GM18909 (cell line): ENCODE measurements around the gene TRMT112.
A peak's percentile ranks its signal among the peaks of the same experiment; 100 is the strongest.
"Not testable (repeated sequence)": the region's sequence is repeated elsewhere in the genome, so short reads cannot be mapped to it uniquely, and the experiment has no call there.

ENCODE experiments used
- ATAC-seq: cut with Tn5 transposase; IDR thresholded peaks from one replicate; pipeline ENCODE4 v1.9.1; 2021; ENCODE audit warnings: mild to moderate bottlenecking; ENCODE audit not compliant: unreplicated experiment, poor library complexity

TRMT112 gene

GRCh38 chr11:64334764-64335735 is 17.7 kb upstream of the TRMT112 start:
- ATAC-seq = peak; percentile 81

DNA sequence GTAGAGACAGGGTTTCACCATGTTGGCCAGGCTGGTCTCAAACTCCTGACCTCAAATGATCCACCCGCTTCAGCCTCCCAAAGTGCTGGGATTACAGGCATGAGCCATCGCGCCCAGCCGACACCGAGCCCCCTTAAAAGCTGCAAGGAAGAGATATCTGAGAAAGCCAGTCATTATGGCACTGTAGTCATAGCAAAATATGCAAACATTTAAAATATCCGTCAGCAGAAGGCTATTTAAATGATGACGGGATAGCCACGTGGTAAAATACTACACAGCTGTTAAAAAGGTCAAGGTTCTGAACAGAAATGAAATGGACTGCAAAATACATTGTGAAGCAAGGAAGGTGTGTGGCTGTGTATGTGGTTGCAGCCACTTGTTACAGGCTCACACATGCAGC is 16.2 kb upstream of the TRMT112 start:
- ATAC-seq = no peak

GRCh38 chr11:64331569-64332371 is 14.4 kb upstream of the TRMT112 start:
- ATAC-seq = peak; percentile 48

DNA sequence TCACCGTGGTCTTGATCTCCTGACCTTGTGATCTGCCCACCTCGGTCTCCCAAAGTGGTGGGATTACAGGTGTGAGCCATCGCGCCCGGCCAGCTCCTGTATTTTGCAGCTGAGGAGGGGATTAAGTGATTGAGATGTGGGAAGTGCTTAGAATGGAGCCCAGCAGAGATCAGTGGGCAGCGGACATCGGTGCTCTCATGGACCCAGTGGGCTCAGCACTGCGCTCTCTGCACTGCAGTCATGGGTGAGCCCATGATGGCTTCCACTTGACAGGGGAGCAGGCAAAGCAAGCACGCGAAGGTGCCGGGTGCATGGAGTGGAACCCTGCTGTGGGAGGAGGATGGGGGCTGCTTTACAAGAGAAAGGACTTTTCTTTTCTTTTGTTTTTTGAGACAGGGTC is 13.5 kb upstream of the TRMT112 start:
- ATAC-seq = no peak

GRCh38 chr11:64327993-64328392 is 10.6 kb upstream of the TRMT112 start:
- ATAC-seq = no peak

DNA sequence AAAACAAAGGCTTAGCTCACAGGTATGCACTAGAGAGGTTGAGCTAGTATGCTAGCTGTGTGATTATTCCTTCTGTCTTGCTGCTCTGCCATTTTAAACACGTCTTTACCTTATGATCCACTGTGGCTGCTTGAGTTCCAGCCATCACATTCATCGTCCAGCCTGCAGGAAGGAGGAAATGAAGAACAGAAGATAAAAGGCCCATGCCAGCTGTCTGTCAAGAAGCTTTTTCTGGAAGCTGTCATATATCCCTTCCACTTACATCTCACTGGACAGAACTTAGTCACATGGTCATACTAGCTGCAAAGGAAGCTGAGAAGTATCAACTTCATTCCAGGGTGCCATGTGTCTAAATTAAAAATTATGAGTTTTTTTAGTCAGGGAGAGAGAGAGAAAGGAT is 10.0 kb upstream of the TRMT112 start:
- ATAC-seq = no peak

DNA sequence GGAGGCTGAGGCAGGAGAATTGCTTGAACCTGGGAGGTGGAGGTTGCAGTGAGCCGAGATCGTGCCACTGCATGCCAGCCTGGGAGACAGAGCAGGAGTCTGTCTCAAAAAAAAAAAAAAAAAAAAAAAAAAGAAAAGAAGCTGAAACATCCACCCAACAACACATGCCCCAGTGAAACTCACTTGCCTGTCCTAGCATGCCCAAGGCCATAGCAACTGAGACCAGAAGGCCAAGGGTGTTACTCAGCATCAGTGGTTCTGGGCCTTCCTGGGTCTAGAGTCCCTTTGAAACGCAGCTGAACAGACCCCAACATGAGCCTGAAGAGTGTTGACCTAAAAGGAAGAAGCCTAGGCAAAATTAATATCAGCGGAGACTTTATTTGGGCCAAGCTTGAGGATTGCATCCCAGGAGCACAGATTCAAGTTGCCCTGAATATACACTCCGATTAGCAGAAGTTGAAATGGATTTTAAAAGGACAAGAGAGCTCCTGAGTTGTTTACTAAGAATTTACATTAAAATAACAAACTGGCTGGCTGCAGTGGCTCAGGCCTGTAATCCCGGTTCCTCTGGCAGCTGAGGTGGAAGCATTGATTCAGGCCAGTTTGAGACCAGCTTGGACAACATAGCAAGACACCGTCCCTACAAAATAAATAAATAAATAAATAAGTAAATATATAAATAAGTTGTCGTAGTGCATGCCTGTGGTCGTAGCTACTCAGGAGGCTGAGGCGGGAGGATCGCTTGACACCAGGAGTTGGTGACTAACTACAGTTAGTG is 7.5 kb upstream of the TRMT112 start:
- no peak for ATAC-seq

DNA sequence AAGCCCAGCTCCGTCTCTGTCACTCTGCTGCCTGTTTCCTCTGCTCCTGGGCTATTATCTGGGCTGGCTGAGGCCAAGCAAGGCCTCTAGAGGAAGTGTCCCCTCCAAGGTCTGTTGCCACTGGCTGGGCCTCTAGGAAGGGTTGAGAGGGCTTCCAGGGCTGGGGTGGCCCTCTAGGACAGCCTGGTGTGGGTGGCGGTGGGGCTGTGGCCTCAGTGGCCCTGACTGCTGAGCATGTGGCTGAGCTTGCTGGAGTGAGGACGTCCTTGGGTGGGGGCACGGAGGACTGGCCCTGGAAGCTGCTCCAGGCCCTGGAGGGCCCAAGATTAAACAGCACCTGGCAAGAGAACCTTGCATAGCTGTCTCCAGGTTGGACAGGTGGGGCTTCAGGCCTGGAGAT is 6.6 kb upstream of the TRMT112 start:
- ATAC-seq = not testable (repeated sequence)

DNA sequence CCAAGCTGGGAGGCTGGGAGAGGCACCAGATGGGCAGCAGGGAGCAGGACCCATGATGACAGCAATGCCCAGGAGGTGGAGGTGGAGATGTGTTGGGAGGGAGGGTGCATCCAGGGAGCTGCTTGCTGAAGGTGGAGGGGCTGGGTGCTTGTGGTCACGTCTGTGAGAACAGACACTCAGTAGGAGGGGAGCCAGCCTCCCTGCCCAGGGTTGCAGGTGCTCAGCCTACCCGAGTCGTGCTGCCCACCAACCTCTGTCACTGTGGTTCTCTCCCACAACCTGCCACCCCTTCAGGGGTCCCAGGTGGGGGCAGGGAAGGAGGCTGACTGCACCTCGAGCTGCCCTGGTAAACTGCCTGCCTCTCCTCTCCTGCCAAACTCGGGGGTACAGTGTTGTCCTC is 6.0 kb upstream of the TRMT112 start:
- no peak for ATAC-seq

- no peak for ATAC-seq
These were observed 5.5 kb upstream of the TRMT112 start for GRCh38 chr11:64322925-64323260.

DNA sequence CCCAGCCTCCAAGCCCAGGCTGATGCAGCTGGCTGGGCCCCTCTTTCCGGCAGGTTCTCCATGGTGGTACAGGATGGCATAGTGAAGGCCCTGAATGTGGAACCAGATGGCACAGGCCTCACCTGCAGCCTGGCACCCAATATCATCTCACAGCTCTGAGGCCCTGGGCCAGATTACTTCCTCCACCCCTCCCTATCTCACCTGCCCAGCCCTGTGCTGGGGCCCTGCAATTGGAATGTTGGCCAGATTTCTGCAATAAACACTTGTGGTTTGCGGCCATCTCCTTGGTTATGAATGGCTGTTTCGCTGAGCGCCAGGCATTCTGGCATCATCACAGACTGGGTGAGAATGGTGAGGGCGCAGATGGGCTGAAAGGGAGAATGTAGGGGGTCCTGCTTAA is 4.2 kb upstream of the TRMT112 start:
- ATAC-seq = no peak

DNA sequence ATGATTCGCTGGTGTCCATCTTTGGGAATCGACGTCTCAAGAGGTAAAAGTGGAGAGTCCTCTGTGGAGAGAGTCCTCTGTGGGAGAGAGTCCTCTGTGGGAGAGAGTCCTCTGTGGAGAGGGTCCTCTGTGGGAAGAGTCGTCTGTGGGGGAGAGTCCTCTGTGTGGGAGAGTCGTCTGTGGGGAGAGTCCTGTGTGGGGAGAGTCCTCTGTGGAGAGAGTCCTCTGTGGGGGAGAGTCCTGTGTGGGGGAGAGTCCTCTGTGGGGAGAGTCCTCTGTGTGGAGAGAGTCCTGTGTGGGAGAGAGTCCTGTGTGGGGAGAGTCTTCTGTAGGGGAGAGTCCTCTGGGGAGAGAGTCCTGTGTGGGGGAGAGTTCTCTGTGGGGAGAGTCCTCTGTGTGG is 3.7 kb upstream of the TRMT112 start:
- no peak for ATAC-seq

GRCh38 chr11:64320556-64320955 is 3.2 kb upstream of the TRMT112 start:
- no peak for ATAC-seq

- ATAC-seq = no peak
These were observed 1.7 kb upstream of the TRMT112 start for GRCh38 chr11:64318766-64319761.

DNA sequence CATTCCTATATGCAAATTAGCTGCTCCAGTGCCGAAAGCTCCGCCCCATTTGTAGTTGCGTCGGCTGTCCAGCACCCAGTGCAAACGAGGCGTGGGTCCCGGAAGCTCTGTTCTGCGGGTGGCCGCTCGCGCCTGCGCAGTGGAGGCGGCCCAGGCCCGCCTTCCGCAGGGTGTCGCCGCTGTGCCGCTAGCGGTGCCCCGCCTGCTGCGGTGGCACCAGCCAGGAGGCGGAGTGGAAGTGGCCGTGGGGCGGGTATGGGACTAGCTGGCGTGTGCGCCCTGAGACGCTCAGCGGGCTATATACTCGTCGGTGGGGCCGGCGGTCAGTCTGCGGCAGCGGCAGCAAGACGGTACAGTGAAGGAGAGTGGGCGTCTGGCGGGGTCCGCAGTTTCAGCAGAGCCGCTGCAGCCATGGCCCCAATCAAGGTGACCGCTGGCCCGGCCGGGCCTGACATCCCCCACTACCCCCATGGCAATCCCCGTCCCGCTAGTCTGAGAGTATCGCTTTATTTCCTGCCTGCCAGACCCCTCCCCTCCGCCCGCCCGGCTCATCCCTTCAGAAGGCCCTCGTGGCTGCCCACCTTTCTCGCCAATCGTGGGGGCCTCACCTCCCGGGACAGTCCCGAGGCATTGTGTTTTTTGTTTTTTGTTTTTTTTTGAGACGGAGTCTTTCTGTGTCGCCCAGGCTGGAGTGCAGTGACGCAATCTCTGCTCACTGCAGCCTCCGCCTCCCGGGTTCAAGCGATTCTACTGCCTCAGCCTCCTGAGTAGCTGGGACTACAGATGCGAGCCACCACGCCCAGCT is 804 bp upstream of the TRMT112 start, which contains the start of gene PRDX5:
PRDX5 (plus strand) TSS at position 161 of the 805 bp plus-strand sequence; CDS start at position 256, 95 bp downstream.
- ATAC-seq = peak; percentile 82

DNA sequence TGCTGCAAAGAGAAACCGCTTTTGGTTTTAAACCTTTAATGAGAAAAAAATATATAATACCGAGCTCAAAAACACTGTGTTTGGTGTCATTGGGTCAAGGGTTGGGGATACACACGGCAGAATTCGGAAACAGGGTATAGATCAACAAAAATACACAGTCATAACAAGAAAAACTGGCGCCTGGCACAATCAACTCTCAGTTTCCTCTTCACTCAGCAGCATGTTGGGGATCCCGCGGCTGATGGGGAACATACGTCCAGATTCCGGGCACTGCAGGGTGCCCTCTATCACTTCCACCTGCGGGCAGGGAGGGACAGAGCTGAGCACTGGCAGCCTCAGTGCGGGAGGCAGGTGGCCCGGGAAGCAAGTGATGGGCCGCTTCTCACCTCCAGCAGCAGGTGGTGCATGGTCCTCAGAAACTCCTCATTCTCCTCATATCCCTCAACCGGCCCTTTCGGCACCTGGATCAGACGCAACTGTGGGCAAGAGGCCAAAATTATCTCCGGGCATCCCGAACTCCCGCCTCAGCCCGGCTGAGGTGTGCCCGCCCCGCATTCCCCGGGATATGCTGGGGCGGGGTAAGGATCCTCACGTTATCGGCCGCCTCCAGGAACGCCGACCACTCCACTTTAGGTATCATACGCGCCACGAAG is 561 bp downstream of the TRMT112 start:
- no peak for ATAC-seq

DNA sequence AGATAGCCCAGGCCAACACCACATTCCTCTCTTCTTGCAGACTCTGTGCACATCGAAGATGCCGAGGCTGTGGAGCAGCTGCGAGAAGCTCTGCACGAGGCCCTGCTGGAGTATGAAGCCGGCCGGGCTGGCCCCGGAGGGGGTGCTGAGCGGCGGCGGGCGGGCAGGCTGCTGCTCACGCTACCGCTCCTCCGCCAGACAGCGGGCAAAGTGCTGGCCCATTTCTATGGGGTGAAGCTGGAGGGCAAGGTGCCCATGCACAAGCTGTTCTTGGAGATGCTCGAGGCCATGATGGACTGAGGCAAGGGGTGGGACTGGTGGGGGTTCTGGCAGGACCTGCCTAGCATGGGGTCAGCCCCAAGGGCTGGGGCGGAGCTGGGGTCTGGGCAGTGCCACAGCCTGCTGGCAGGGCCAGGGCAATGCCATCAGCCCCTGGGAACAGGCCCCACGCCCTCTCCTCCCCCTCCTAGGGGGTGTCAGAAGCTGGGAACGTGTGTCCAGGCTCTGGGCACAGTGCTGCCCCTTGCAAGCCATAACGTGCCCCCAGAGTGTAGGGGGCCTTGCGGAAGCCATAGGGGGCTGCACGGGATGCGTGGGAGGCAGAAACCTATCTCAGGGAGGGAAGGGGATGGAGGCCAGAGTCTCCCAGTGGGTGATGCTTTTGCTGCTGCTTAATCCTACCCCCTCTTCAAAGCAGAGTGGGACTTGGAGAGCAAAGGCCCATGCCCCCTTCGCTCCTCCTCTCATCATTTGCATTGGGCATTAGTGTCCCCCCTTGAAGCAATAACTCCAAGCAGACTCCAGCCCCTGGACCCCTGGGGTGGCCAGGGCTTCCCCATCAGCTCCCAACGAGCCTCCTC is 1.5 kb downstream of the TRMT112 start:
- not testable (repeated sequence) for ATAC-seq
